Measurements from ENCODE around the gene RLF. TPM values are rescaled to one million over a fixed set of nuclear protein-coding genes. Genes with fewer than 3 reads are reported as not detected.
"Not testable (repeated sequence)": the region's sequence is repeated elsewhere in the genome, so short reads cannot be mapped to it uniquely, and the experiment has no call there.

The RLF gene
- total RNA-seq, 2 donors from 2014 or later: 11.5 to 21.0 TPM

DNA sequence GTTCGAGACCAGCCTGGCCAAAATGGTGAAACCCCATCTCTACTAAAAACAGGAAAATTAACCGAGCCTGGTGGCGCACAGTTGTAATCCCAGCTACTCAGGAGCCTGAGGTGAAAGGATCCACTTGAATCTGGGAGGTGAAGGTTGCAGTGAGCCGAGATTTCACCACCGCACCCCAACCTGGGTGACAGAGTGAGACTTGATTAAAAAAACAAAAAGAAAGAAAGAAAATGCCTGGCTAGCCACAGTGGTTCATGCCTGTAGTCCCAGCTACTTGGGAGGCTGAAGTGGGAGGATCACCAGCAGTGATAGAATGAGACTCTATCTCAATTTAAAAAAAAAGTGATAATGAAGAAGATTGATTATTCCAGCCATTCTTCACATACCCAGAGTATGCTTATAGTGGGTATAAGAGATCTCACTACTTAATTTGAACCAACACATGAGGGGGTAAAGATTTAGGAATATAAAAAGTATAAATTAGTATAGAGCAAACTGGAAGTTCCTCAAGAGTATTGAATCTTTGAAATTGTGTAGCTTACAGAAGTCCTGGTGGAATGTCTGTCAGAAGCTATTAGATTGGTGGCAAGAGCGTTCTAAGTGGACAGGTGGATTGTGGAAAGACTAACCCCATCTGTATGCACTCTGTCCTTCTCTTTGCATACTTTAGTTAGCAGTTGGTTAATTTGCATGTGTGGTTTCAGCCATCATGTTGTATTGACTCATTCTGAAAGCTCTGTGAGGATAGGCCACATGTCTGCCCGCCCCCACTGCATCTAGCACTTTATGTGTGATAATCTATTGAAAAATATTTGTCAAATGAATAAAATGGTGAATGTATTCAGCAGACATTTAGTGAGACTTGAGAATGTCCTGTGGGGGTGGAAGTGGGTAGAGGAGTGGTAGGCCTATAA lies 25.0 kb downstream of the RLF start:
- no peaks in the 10 kb centered on the region for H3K36me3 ChIP-seq
- H3K27me3 ChIP-seq: no peaks in the 10 kb centered on the region
- no peak for DNase-seq
- intact Hi-C loops (cut with DNase I): no loop called here
- H3K4me1 ChIP-seq: no peaks in the 10 kb centered on the region
- no peak overlapping the region for H3K27ac ChIP-seq
- no peak overlapping the region for H3K9ac ChIP-seq (ENCODE audit: low read depth in 2 of 2, low read length in 2 of 2)
- no peak for TF ChIP-seq CTCF (IDR thresholded peaks at IDR 0.05)
- H3K4me3 ChIP-seq: no peak overlapping the region
- no peaks in the 10 kb centered on the region for H3K9me3 ChIP-seq

DNA sequence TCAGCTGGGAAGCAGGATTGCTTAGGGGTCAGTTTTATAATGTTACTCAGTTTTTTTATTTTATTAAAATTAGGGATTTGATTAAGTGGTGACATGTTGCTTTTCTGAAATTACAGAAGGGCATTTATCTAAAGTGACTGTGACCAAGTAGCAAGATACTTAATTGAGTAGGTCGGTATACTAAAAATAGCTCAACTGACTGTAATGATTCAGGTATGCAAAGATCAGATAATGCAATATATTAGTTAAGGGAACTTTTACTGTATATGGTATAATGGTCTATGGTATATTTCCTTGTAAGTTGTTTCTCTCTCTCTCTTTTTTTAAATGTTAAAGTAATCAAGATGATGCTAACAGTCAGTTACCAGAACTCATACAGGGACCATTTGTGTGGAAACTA lies 26.2 kb downstream of the RLF start:
- no peak for TF ChIP-seq CTCF (IDR thresholded peaks at IDR 0.05)
- H3K27me3 ChIP-seq: no peaks in the 10 kb centered on the region
- H3K4me3 ChIP-seq: no peak overlapping the region
- no peak overlapping the region for H3K9ac ChIP-seq (ENCODE audit: low read depth in 2 of 2, low read length in 2 of 2)
- no peaks in the 10 kb centered on the region for H3K4me1 ChIP-seq
- no peak for DNase-seq
- no peaks in the 10 kb centered on the region for H3K36me3 ChIP-seq
- H3K9me3 ChIP-seq: no peaks in the 10 kb centered on the region
- H3K27ac ChIP-seq: no peak overlapping the region
- intact Hi-C loops (cut with DNase I): no loop called here

- H3K4me1 ChIP-seq; H3K4me3 ChIP-seq; H3K36me3 ChIP-seq; H3K27me3 ChIP-seq; H3K9ac ChIP-seq (ENCODE audit: low read depth in 2 of 2, low read length in 2 of 2); H3K27ac ChIP-seq; DNase-seq; intact Hi-C loops (cut with DNase I); H3K9me3 ChIP-seq: not testable (repeated sequence)
These were observed 33.5 kb downstream of the RLF start for GRCh38 chr1:40194639-40195038.

- no peak for TF ChIP-seq CTCF (IDR thresholded peaks at IDR 0.05)
- H3K9ac ChIP-seq (ENCODE audit: low read depth in 2 of 2, low read length in 2 of 2): no peak overlapping the region
- no peak for DNase-seq
- no peak overlapping the region for H3K4me3 ChIP-seq
- H3K9me3 ChIP-seq: no peaks in the 10 kb centered on the region
- H3K27me3 ChIP-seq: no peaks in the 10 kb centered on the region
- H3K4me1 ChIP-seq: no peaks in the 10 kb centered on the region
- H3K36me3 ChIP-seq: no peaks in the 10 kb centered on the region
- no peak overlapping the region for H3K27ac ChIP-seq
- intact Hi-C loops (cut with DNase I): no loop called here
These were observed 36.5 kb downstream of the RLF start for GRCh38 chr1:40197656-40198055.

- Histone ChIP-seq H3K27ac (no peak overlapping the region), H3K4me3 (no peak overlapping the region), H3K36me3 (no peaks in the 10 kb centered on the region), H3K4me1 (no peaks in the 10 kb centered on the region), H3K9ac (ENCODE audit: low read depth in 2 of 2, low read length in 2 of 2) (no peak overlapping the region), H3K27me3 (no peaks in the 10 kb centered on the region), H3K9me3 (no peaks in the 10 kb centered on the region)
- TF ChIP-seq CTCF (IDR thresholded peaks at IDR 0.05): no peak
- intact Hi-C loops (cut with DNase I): no loop called here
- DNase-seq: no peak
These were observed 37.9 kb downstream of the RLF start for GRCh38 chr1:40199126-40199525.

DNA sequence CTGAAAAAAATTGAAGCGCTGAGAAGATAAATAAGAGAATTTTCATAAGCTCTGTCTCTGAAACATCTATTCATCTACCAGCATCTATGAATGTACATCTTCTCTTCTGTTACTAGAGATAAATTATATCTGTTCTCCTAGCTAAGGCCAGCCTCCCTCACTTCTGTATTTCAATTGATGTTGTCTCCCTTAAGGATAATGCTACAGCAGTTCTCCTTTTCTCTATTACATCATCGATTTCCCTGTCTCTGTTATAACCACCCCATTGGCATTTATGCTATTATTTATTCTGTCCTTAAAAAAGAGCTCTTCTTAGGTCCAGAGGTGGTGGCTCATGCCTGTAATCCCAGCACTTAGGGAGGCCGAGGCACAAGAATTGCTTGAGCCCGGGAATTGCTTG lies 43.7 kb downstream of the RLF start:
- no peaks in the 10 kb centered on the region for H3K9me3 ChIP-seq
- no peak overlapping the region for H3K9ac ChIP-seq (ENCODE audit: low read depth in 2 of 2, low read length in 2 of 2)
- H3K4me1 ChIP-seq: no peaks in the 10 kb centered on the region
- H3K27me3 ChIP-seq: no peaks in the 10 kb centered on the region
- no peak overlapping the region for H3K4me3 ChIP-seq
- TF ChIP-seq CTCF (IDR thresholded peaks at IDR 0.05): no peak
- DNase-seq: no peak
- no peaks in the 10 kb centered on the region for H3K36me3 ChIP-seq
- intact Hi-C loops (cut with DNase I): no loop called here
- H3K27ac ChIP-seq: no peak overlapping the region

All from colonic mucosa (tissue), 4 donors.